Hepatocyte (in vitro differentiated cells): ENCODE results near the gene XRRA1. TPM values are rescaled to one million over a fixed set of nuclear protein-coding genes. Genes with fewer than 3 reads are reported as not detected.
"Not testable (repeated sequence)": the region's sequence is repeated elsewhere in the genome, so short reads cannot be mapped to it uniquely, and the experiment has no call there.

Experiments
- DNase-seq: peaks from one replicate; pipeline ENCODE4 v3.0.0-alpha.2; 2016; ENCODE audit warnings: low spot score
- H2AFZ ChIP-seq: fragments of 200-600 bp; sonication (generic); 2 replicates; pipeline ENCODE4 v1.6.0; 2016; ENCODE audit warnings: antibody characterized with exemption, mild to moderate bottlenecking
- H3K27ac ChIP-seq: fragments of 200-600 bp; sonication (generic); 2 replicates; pipeline ENCODE4 v1.5.1; 2016; ENCODE audit warnings: mild to moderate bottlenecking
- H3K27me3 ChIP-seq: fragments of 200-600 bp; sonication (generic); 2 replicates; pipeline ENCODE4 v1.6.1; 2016
- H3K36me3 ChIP-seq: fragments of 200-600 bp; sonication (generic); replicated peaks from 2 replicates; pipeline ENCODE4 v1.5.1; 2016; ENCODE audit warnings: low read depth; ENCODE audit not compliant: insufficient read depth
- H3K4me1 ChIP-seq: fragments of 200-600 bp; sonication (generic); 2 replicates; pipeline ENCODE4 v1.5.1; 2016; ENCODE audit warnings: mild to moderate bottlenecking, moderate library complexity; ENCODE audit not compliant: insufficient read depth
- H3K4me2 ChIP-seq: fragments of 200-600 bp; sonication (generic); 2 replicates; pipeline ENCODE4 v1.6.0; 2016
- H3K4me3 ChIP-seq: fragments of 200-600 bp; sonication (generic); 2 replicates; pipeline ENCODE4 v1.5.1; 2016; ENCODE audit warnings: mild to moderate bottlenecking
- H3K79me2 ChIP-seq: fragments of 200-600 bp; sonication (generic); 2 replicates; pipeline ENCODE4 v1.6.0; 2017; ENCODE audit warnings: mild to moderate bottlenecking
- H3K9me2 ChIP-seq: fragments of 200-600 bp; sonication (generic); replicated peaks from 2 replicates; pipeline ENCODE4 v1.6.0; 2017; ENCODE audit warnings: mild to moderate bottlenecking; ENCODE audit not compliant: insufficient read depth
- H3K9me3 ChIP-seq: fragments of 200-600 bp; sonication (generic); 2 replicates; pipeline ENCODE4 v1.5.1; 2016; ENCODE audit warnings: low read depth, mild to moderate bottlenecking
- H4K20me1 ChIP-seq: fragments of 200-600 bp; sonication (generic); 2 replicates; pipeline ENCODE4 v1.6.0; 2016; ENCODE audit warnings: mild to moderate bottlenecking; ENCODE audit not compliant: insufficient read depth, poor library complexity, severe bottlenecking
- CTCF ChIP-seq: fragments of 200-600 bp; sonication (generic); IDR thresholded peaks from 2 replicates; pipeline ENCODE4 v1.5.1; 2016; ENCODE audit warnings: antibody characterized with exemption, mild to moderate bottlenecking; ENCODE audit not compliant: poor library complexity
- EZH2 ChIP-seq: fragments of 200-600 bp; sonication (generic); IDR thresholded peaks from 2 replicates; pipeline ENCODE4 v1.6.1; 2016; ENCODE audit warnings: antibody characterized with exemption, mild to moderate bottlenecking, borderline replicate concordance
- EZH2phosphoT487 ChIP-seq: fragments of 200-600 bp; sonication (generic); IDR thresholded peaks from one replicate; pipeline ENCODE4 v1.6.1; 2018; ENCODE audit warnings: antibody characterized with exemption, mild to moderate bottlenecking, low read depth, moderate library complexity; ENCODE audit not compliant: unreplicated experiment, severe bottlenecking
- WGBS: methylation state at CpG from one replicate; pipeline ENCODE4 v1.1.6; 2016; ENCODE audit warnings: low lambda C conversion rate; ENCODE audit errors: missing lambda C conversion rate; 5-methylcytosine and 5-hydroxymethylcytosine counted together
- polyA plus RNA-seq: library from polyadenylated mRNA; unstranded; fragments of >200 nt; fragmentation: Nextera tagmentation; extraction: Ambion mirVana; gene quantifications from 2 replicates; pipeline ENCODE4 v1.2.1, GENCODE V29; 2016
- total RNA-seq: library from RNA; depleted of rRNA; stranded (reverse); fragments of >200 nt; gene quantifications from 2 replicates; pipeline ENCODE4 v1.2.3, GENCODE V29; 2014

The XRRA1 gene
- 5.7 and 7.3 TPM in 2 replicates for total RNA-seq
- 4.9 and 13.0 TPM in 2 replicates for polyA plus RNA-seq

GRCh38 chr11:74948898-74949752 is at the start of gene XRRA1, which contains the start of gene SPCS2:
Gene XRRA1, minus strand, starts transcription at chr11:74949091. Its CDS starts 8,213 bp downstream, at chr11:74940878.
Gene SPCS2, plus strand, starts transcription at chr11:74949266. Its CDS starts 20 bp downstream, at chr11:74949286.
- TF ChIP-seq EZH2 (no peak), EZH2phosphoT487 (no peak)
- WGBS, result under 1% methylated on average over 59 of the region's 67 CpGs

GRCh38 chr11:74992852-74993251 is 44.0 kb upstream of the XRRA1 start:
- Histone ChIP-seq H3K4me3 (no peak overlapping the region), H3K27ac (no peak overlapping the region), H4K20me1 (no peaks in the 10 kb centered on the region), H3K79me2 (peaks cover 13% of the 10 kb centered on the region), H3K9me2 (no peaks in the 10 kb centered on the region), H3K27me3 (no peaks in the 10 kb centered on the region), H3K4me1 (no peaks in the 10 kb centered on the region), H3K9me3 (no peaks in the 10 kb centered on the region), H2AFZ (no peak overlapping the region), H3K4me2 (no peak overlapping the region), H3K36me3 (no peaks in the 10 kb centered on the region)
- WGBS, result over 99% methylated on average over 5 of the region's 5 CpGs
- no peak for DNase-seq
- TF ChIP-seq CTCF (no peak), EZH2 (no peak), EZH2phosphoT487 (no peak)

More at GRCh38 chr11:74948898-74949752, at the start of gene XRRA1, which contains the start of gene SPCS2:
- H3K4me2 ChIP-seq, result peak within 1 kb of the TSS; percentile 90
- H3K4me1 ChIP-seq, result peaks cover 9% of the 10 kb centered on the region
- no peaks in the 10 kb centered on the region for H3K9me3 ChIP-seq
- no peaks in the 10 kb centered on the region for H3K9me2 ChIP-seq
- peak within 1 kb of the TSS; percentile 70 for H3K27ac ChIP-seq
- H3K36me3 ChIP-seq, result no peaks in the 10 kb centered on the region
- H3K4me3 ChIP-seq, result peak within 1 kb of the TSS; percentile 66
- H2AFZ ChIP-seq, result peak within 1 kb of the TSS; percentile 84
- DNase-seq, result peak; percentile 99
- H4K20me1 ChIP-seq, result peaks cover 16% of the 10 kb centered on the region
- H3K79me2 ChIP-seq, result peaks cover 51% of the 10 kb centered on the region
- no peaks in the 10 kb centered on the region for H3K27me3 ChIP-seq

- DNase-seq, result no peak
- H3K27me3 ChIP-seq, result no peaks in the 10 kb centered on the region
- H3K79me2 ChIP-seq, result peaks cover 13% of the 10 kb centered on the region
- H3K4me3 ChIP-seq, result no peak overlapping the region
- WGBS, result 25% methylated on average over 1 of the region's 1 CpG
- H3K36me3 ChIP-seq, result no peaks in the 10 kb centered on the region
- no peaks in the 10 kb centered on the region for H3K9me2 ChIP-seq
- no peak for TF ChIP-seq EZH2
- TF ChIP-seq EZH2phosphoT487, result no peak
- TF ChIP-seq CTCF, result no peak
- H3K4me1 ChIP-seq, result no peaks in the 10 kb centered on the region
- H3K4me2 ChIP-seq, result peak overlapping the region; percentile 94
- no peaks in the 10 kb centered on the region for H3K9me3 ChIP-seq
- H2AFZ ChIP-seq, result no peak overlapping the region
- H3K27ac ChIP-seq, result peak overlapping the region; percentile 3
- H4K20me1 ChIP-seq, result no peaks in the 10 kb centered on the region
Measured at GRCh38 chr11:74990941-74991340, 42.0 kb upstream of the XRRA1 start.

- H3K4me3 ChIP-seq, DNase-seq, H4K20me1 ChIP-seq, H3K9me2 ChIP-seq, H3K27me3 ChIP-seq, H3K27ac ChIP-seq, H3K4me1 ChIP-seq, H3K9me3 ChIP-seq, H3K36me3 ChIP-seq, H2AFZ ChIP-seq: not testable (repeated sequence)
- peaks cover 13% of the 10 kb centered on the region for H3K79me2 ChIP-seq
- 90% methylated on average over 4 of the region's 4 CpGs for WGBS
- H3K4me2 ChIP-seq, result peak overlapping the region; percentile 94
Measured at GRCh38 chr11:74990150-74990549, 41.3 kb upstream of the XRRA1 start.
